HEK293 (cell line): ENCODE data around the gene TAPBP.
A peak's percentile ranks its signal among the peaks of the same experiment; 100 is the strongest.

ENCODE experiments used
- ATF2 ChIP-seq: fragments of 450-650 bp; formaldehyde crosslinking; IDR thresholded peaks from 2 replicates; pipeline ENCODE4 v1.5.1; 2016; ENCODE audit warnings: missing biosample characterization, missing genetic modification characterization, low read depth
- BCL11B ChIP-seq: fragments of 450-650 bp; formaldehyde crosslinking; IDR thresholded peaks from 2 replicates; pipeline ENCODE4 v1.5.1; 2016; ENCODE audit warnings: low read depth, missing biosample characterization, missing genetic modification characterization
- GLIS1 ChIP-seq: fragments of 450-650 bp; formaldehyde crosslinking; IDR thresholded peaks from 2 replicates; pipeline ENCODE4 v1.5.1; 2016; ENCODE audit warnings: missing biosample characterization, missing genetic modification characterization
- INSM2 ChIP-seq: fragments of 450-650 bp; formaldehyde crosslinking; IDR thresholded peaks from 2 replicates; pipeline ENCODE4 v1.5.1; 2016; ENCODE audit warnings: missing biosample characterization, missing genetic modification characterization
- REST ChIP-seq: fragments of 450-650 bp; formaldehyde crosslinking; IDR thresholded peaks from 2 replicates; pipeline ENCODE4 v1.5.1; 2016; ENCODE audit warnings: missing biosample characterization, missing genetic modification characterization
- SP3 ChIP-seq: fragments of 450-650 bp; formaldehyde crosslinking; IDR thresholded peaks from 2 replicates; pipeline ENCODE4 v1.5.1; 2016; ENCODE audit warnings: missing biosample characterization, missing genetic modification characterization
- ZBTB10 ChIP-seq: fragments of 450-650 bp; formaldehyde crosslinking; IDR thresholded peaks from 2 replicates; pipeline ENCODE4 v1.5.1; 2016; ENCODE audit warnings: missing biosample characterization, missing genetic modification characterization
- ZBTB20 ChIP-seq: fragments of 450-650 bp; formaldehyde crosslinking; IDR thresholded peaks from 2 replicates; pipeline ENCODE4 v1.5.1; 2016; ENCODE audit warnings: missing biosample characterization, missing genetic modification characterization
- ZFHX2 ChIP-seq: fragments of 450-650 bp; formaldehyde crosslinking; conservative IDR thresholded peaks from 2 replicates; pipeline ENCODE4 v1.5.1; 2016; ENCODE audit warnings: missing biosample characterization, missing genetic modification characterization
- ZNF148 ChIP-seq: fragments of 450-650 bp; formaldehyde crosslinking; IDR thresholded peaks from 2 replicates; pipeline ENCODE4 v1.5.0; 2017; ENCODE audit warnings: missing biosample characterization, missing genetic modification characterization, borderline replicate concordance
- ZNF157 ChIP-seq: fragments of 450-650 bp; formaldehyde crosslinking; IDR thresholded peaks from 2 replicates; pipeline ENCODE4 v1.5.1; 2016; ENCODE audit warnings: missing biosample characterization, missing genetic modification characterization
- ZNF19 ChIP-seq: fragments of 450-650 bp; formaldehyde crosslinking; IDR thresholded peaks from 2 replicates; pipeline ENCODE4; 2016; ENCODE audit warnings: missing biosample characterization, missing genetic modification characterization, low read depth
- ZNF280D ChIP-seq: fragments of 450-650 bp; formaldehyde crosslinking; IDR thresholded peaks from 2 replicates; pipeline ENCODE4 v1.5.1; 2016; ENCODE audit warnings: missing biosample characterization, missing genetic modification characterization
- ZNF324 ChIP-seq: fragments of 450-650 bp; formaldehyde crosslinking; IDR thresholded peaks from 2 replicates; pipeline ENCODE4 v1.5.1; 2016; ENCODE audit warnings: missing biosample characterization, missing genetic modification characterization
- ZNF362 ChIP-seq: fragments of 450-650 bp; formaldehyde crosslinking; IDR thresholded peaks from 2 replicates; pipeline ENCODE4 v1.5.1; 2016; ENCODE audit warnings: missing biosample characterization, missing genetic modification characterization
- ZNF501 ChIP-seq: fragments of 450-650 bp; formaldehyde crosslinking; IDR thresholded peaks from 2 replicates; pipeline ENCODE4 v1.5.1; 2016; ENCODE audit warnings: missing biosample characterization, missing genetic modification characterization
- ZNF596 ChIP-seq: fragments of 450-650 bp; IDR thresholded peaks from 2 replicates; pipeline ENCODE4 v1.5.0; 2018; ENCODE audit warnings: missing biosample characterization, mild to moderate bottlenecking, missing genetic modification characterization, moderate library complexity
- ZNF610 ChIP-seq: fragments of 450-650 bp; formaldehyde crosslinking; IDR thresholded peaks from 2 replicates; pipeline ENCODE4 v1.5.1; 2016; ENCODE audit warnings: missing biosample characterization, missing genetic modification characterization, borderline replicate concordance
- ZNF692 ChIP-seq: fragments of 450-650 bp; formaldehyde crosslinking; IDR thresholded peaks from 2 replicates; pipeline ENCODE4 v1.5.1; 2016; ENCODE audit warnings: missing biosample characterization, missing genetic modification characterization
- ZSCAN23 ChIP-seq: fragments of 450-650 bp; formaldehyde crosslinking; IDR thresholded peaks from 2 replicates; pipeline ENCODE4 v1.5.1; 2016; ENCODE audit warnings: missing biosample characterization, missing genetic modification characterization

Gene TAPBP

GRCh38 chr6:33299237-33299944 lies 14.5 kb downstream of the TAPBP start (continued):
- peak; percentile 47; the same call in 1 of the 2 replicates for TF ChIP-seq ZNF692 (tag by site-specific recombination)
- peak; percentile 26; the same call in 1 of the 2 replicates for TF ChIP-seq ZSCAN23 (tag by site-specific recombination)
- TF ChIP-seq ZNF148 (tag by site-specific recombination) = no peak
- peak; percentile 95 for TF ChIP-seq SP3 (tag by site-specific recombination)
- TF ChIP-seq REST (tag by site-specific recombination) = peak; percentile 27; the same call in 1 of the 2 replicates
- TF ChIP-seq ZNF596 (tag by site-specific recombination) = peak; percentile 37; the same call in 1 of the 2 replicates
- TF ChIP-seq ZNF19 (tag by site-specific recombination) = no peak
- TF ChIP-seq ZBTB10 = no peak
- peak; percentile 28; the same call in 1 of the 2 replicates for TF ChIP-seq ZNF610 (tag by site-specific recombination)
- peak; percentile 80 for TF ChIP-seq ZNF501 (tag by site-specific recombination)
- TF ChIP-seq GLIS1 (tag by site-specific recombination) = peak; percentile 31; the same call in 1 of the 2 replicates
- no peak for TF ChIP-seq ATF2 (tag by site-specific recombination)
- peak; percentile 45; the same call in 1 of the 2 replicates for TF ChIP-seq ZNF324 (tag by site-specific recombination)
- peak; percentile 89 for TF ChIP-seq BCL11B (tag by site-specific recombination)
- TF ChIP-seq INSM2 (tag by site-specific recombination) = peak; percentile 39; the same call in 1 of the 2 replicates
- no peak for TF ChIP-seq ZNF157 (tag by site-specific recombination)
- TF ChIP-seq ZFHX2 (tag by site-specific recombination) = peak; percentile 61
- TF ChIP-seq ZNF280D (tag by site-specific recombination) = no peak
- TF ChIP-seq ZNF362 (tag by site-specific recombination) = no peak
- TF ChIP-seq ZBTB20 = peak; percentile 67
